Vagina (tissue), 2 donors: ENCODE results near the gene TNIP1.

Experiments used
- POLR2AphosphoS5 ChIP-seq, 2 donors: sonication (generic); formaldehyde crosslinking; IDR thresholded peaks; one replicate each; pipeline ENCODE4 v1.9.0; 2017; ENCODE audit warnings: antibody characterized with exemption in 2 of 2, mild to moderate bottlenecking in 2 of 2, low read depth in 1 of 2; ENCODE audit not compliant: insufficient read depth in 1 of 2
- TF ChIP-seq, protein P1 (sequence below), 3 experiments: fragments of 450-650 bp in 2 of 3; fragments of 200-600 bp in 1 of 3; sonication (generic) in 1 of 3; IDR thresholded peaks; one replicate each; pipeline ENCODE4 v1.5.1; 2017 to 2019; ENCODE audit warnings: antibody characterized with exemption in 3 of 3, mild to moderate bottlenecking in 2 of 3, moderate library complexity in 2 of 3

DNA sequence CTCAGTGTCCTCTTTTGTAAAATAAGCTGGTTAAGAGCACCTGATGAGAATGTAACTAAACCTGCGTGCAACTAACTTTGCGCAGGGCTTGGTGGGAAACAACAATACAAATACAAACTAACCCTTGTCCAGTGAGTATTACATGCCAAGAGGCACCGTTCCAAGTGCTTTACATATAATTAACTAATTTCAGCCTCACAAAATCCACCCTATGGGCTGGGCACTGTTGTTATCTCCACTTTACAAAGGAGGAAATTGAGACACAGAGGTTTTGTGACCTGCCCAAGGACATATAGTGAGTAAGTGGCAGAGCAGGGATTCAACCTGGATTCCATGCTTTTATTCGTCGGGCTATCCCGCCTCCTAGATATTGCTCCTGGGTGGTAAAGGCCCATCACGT is 26.2 kb upstream of the TNIP1 start:
- TF ChIP-seq, protein P1, sequence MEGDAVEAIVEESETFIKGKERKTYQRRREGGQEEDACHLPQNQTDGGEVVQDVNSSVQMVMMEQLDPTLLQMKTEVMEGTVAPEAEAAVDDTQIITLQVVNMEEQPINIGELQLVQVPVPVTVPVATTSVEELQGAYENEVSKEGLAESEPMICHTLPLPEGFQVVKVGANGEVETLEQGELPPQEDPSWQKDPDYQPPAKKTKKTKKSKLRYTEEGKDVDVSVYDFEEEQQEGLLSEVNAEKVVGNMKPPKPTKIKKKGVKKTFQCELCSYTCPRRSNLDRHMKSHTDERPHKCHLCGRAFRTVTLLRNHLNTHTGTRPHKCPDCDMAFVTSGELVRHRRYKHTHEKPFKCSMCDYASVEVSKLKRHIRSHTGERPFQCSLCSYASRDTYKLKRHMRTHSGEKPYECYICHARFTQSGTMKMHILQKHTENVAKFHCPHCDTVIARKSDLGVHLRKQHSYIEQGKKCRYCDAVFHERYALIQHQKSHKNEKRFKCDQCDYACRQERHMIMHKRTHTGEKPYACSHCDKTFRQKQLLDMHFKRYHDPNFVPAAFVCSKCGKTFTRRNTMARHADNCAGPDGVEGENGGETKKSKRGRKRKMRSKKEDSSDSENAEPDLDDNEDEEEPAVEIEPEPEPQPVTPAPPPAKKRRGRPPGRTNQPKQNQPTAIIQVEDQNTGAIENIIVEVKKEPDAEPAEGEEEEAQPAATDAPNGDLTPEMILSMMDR (IDR thresholded peaks at IDR 0.05) = no peak
- no peak for TF ChIP-seq POLR2AphosphoS5 (IDR thresholded peaks at IDR 0.05; ENCODE audit: insufficient read depth in 1 of 2, low read depth in 1 of 2)
